T-helper 2 cell treated with Interferon-gamma antibody and Interleukin-4, amounts not matched to agents 5 μg/mL and 100 μg/mL, for 36 hours (primary cell): Measurements from ENCODE around the gene MAN2A2.
"Not testable (repeated sequence)": the region's sequence is repeated elsewhere in the genome, so short reads cannot be mapped to it uniquely, and the experiment has no call there.

Experiments used
- DNase-seq: peaks from one replicate; pipeline ENCODE4 v3.0.0; 2021; ENCODE audit warnings: low spot score
- H3K27ac Mint-ChIP-seq: one replicate; pipeline ENCODE4 v1.8.0; 2021; ENCODE audit warnings: mild to moderate bottlenecking, mixed read lengths
- H3K27me3 Mint-ChIP-seq: one replicate; pipeline ENCODE4 v1.8.0; 2021; ENCODE audit warnings: low read depth, mixed read lengths
- H3K36me3 Mint-ChIP-seq: one replicate; pipeline ENCODE4 v1.8.0; 2021; ENCODE audit warnings: low read depth, mixed read lengths
- H3K4me1 Mint-ChIP-seq: one replicate; pipeline ENCODE4 v1.8.0; 2021; ENCODE audit warnings: low read depth, mixed read lengths
- H3K4me3 Mint-ChIP-seq: one replicate; pipeline ENCODE4 v1.8.0; 2022; ENCODE audit warnings: mild to moderate bottlenecking, moderate library complexity, mixed read lengths
- H3K9me3 Mint-ChIP-seq: one replicate; pipeline ENCODE4 v1.8.0; 2021; ENCODE audit warnings: mixed read lengths

MAN2A2 gene

DNA sequence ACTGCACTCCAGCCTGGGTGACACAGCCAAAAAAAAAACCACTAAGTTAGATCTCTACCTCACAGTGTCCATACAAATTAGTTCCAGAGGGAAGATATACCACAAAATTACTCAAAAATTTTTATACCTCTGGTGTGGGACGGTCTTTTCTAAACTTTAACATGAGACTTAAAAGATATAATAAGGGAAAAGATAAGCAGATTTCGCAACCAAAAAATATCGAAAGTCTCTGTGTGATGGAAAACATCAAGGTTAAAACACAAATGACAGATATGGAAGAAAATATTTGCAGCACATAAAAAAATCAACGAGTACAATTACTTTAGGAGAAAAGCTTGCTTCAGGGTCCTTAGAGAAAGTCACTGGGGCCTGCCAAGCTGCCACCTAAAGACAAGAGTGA lies 18.8 kb downstream of the MAN2A2 start:
- Mint-ChIP-seq H3K36me3 (peaks cover 51% of the 10 kb centered on the region), H3K27me3 (no peaks in the 10 kb centered on the region), H3K4me3 (no peak overlapping the region), H3K4me1 (peaks cover 14% of the 10 kb centered on the region), H3K9me3 (no peaks in the 10 kb centered on the region), H3K27ac (peak overlapping the region; percentile 4)
- no peak for DNase-seq

- H3K9me3 Mint-ChIP-seq, H3K4me3 Mint-ChIP-seq: not testable (repeated sequence)
- H3K36me3 Mint-ChIP-seq, result peaks cover 43% of the 10 kb centered on the region
Observed at GRCh38 chr15:90922712-90923322, 19.7 kb downstream of the MAN2A2 start.

GRCh38 chr15:90924375-90924774 lies 21.3 kb downstream of the MAN2A2 start:
- DNase-seq, result no peak
- Mint-ChIP-seq H3K36me3 (peaks cover 36% of the 10 kb centered on the region), H3K27me3 (no peaks in the 10 kb centered on the region), H3K4me3 (no peak overlapping the region), H3K27ac (peak overlapping the region; percentile 55), H3K4me1 (peaks cover 21% of the 10 kb centered on the region), H3K9me3 (no peaks in the 10 kb centered on the region)

More at GRCh38 chr15:90922712-90923322, 19.7 kb downstream of the MAN2A2 start:
- not testable (repeated sequence) for H3K27ac Mint-ChIP-seq, H3K27me3 Mint-ChIP-seq
- DNase-seq, result peak; percentile 42
- peaks cover 14% of the 10 kb centered on the region for H3K4me1 Mint-ChIP-seq

DNA sequence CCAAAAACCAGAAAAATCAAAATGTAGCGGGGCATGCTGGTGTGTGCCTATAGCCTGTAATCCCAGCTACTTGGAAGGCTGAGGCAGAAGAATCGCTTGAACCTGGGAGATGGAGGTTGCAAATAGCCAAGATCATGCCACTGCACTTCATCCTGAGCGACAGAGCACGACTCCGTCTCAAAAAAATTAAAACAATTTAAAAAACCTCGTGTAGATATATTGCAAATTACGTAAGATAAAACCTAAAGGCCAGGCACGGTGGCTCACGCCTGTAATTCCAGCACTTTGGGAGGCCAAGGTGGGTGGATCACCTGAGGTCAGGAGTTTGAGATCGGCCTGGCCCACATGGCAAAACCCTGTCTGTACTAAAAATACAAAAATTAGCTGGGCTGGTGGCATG lies 23.7 kb downstream of the MAN2A2 start:
- not testable (repeated sequence) for H3K4me3 Mint-ChIP-seq, H3K27me3 Mint-ChIP-seq, DNase-seq, H3K9me3 Mint-ChIP-seq, H3K27ac Mint-ChIP-seq
- peaks cover 38% of the 10 kb centered on the region for H3K4me1 Mint-ChIP-seq
- H3K36me3 Mint-ChIP-seq, result peaks cover 17% of the 10 kb centered on the region

DNA sequence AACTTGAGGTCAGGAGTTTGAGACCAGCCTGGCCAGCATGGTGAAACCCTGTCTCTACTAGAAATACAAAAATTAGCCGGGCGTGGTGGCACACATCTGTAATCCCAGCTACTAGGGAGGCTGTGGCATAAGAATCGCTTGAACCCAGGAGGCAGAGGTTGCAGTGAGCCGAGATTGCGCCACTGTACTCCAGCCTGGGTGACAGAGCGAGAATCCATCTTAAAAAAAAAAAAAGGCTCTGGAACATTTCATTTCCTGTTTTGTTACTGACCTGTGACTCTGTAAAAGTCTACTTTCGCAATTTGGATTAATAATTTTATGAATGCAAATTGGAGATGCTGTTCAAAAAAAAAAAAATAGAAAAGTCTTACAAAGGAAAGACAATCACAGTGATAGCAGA lies 25.0 kb downstream of the MAN2A2 start:
- not testable (repeated sequence) for H3K9me3 Mint-ChIP-seq, H3K27me3 Mint-ChIP-seq, DNase-seq
- peak overlapping the region; percentile 72 for H3K4me3 Mint-ChIP-seq
- H3K36me3 Mint-ChIP-seq, result peaks cover 11% of the 10 kb centered on the region
- peaks cover 46% of the 10 kb centered on the region for H3K4me1 Mint-ChIP-seq
- peak overlapping the region; percentile 75 for H3K27ac Mint-ChIP-seq

DNA sequence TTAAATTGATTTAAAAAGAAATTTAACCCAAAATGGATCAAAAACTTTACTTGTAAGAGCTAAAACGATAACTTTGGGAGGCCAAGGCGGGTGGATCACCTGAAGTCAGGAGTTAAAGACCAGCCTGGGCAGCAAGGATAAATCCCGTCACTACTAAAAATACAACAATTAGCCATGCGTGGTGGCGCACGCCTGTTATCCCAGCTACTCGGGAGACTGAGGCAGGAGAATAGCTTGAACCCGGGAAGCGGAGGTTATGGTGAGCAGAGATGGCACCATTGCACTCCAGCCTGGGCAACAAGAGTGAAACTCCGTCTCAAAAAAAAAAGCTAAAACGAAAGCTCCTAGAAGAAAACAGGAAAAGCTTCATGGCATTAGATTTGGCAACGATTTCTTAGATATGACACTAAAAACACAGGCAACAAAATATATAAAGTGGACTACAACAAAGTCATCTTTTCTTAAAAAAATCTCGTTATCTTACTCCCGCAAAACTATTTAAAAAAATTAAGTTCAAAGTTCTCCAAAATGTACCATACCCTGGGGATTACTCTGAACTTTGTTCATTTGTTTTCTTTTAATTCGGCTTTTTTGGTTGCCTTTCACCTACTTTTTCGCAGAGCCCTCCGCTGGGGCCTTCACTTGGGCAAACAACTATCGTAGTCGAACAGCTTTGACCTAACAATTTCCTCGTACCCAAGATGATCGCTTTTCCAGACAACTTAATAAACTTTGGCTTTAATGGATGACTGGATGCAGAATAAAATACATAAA lies 26.3 kb downstream of the MAN2A2 start:
- H3K27ac Mint-ChIP-seq, result peak overlapping the region; percentile 100
- DNase-seq, result no peak
- H3K9me3 Mint-ChIP-seq, result no peaks in the 10 kb centered on the region
- peaks cover 47% of the 10 kb centered on the region for H3K4me1 Mint-ChIP-seq
- no peaks in the 10 kb centered on the region for H3K27me3 Mint-ChIP-seq
- peak overlapping the region; percentile 100 for H3K4me3 Mint-ChIP-seq
- H3K36me3 Mint-ChIP-seq, result peaks cover 9% of the 10 kb centered on the region

- no peaks in the 10 kb centered on the region for H3K9me3 Mint-ChIP-seq
- DNase-seq, result no peak
- peak overlapping the region; percentile 100 for H3K4me3 Mint-ChIP-seq
- H3K27ac Mint-ChIP-seq, result peak overlapping the region; percentile 100
- peaks cover 43% of the 10 kb centered on the region for H3K4me1 Mint-ChIP-seq
- peaks cover 8% of the 10 kb centered on the region for H3K36me3 Mint-ChIP-seq
- no peaks in the 10 kb centered on the region for H3K27me3 Mint-ChIP-seq
Observed at GRCh38 chr15:90930861-90931574, 27.9 kb downstream of the MAN2A2 start.

GRCh38 chr15:90931575-90931827 lies 28.4 kb downstream of the MAN2A2 start:
- Mint-ChIP-seq H3K4me1 (peaks cover 48% of the 10 kb centered on the region), H3K36me3 (peaks cover 12% of the 10 kb centered on the region), H3K27ac (peak overlapping the region; percentile 100), H3K9me3 (no peaks in the 10 kb centered on the region), H3K27me3 (no peaks in the 10 kb centered on the region), H3K4me3 (peak overlapping the region; percentile 100)
- no peak for DNase-seq

DNA sequence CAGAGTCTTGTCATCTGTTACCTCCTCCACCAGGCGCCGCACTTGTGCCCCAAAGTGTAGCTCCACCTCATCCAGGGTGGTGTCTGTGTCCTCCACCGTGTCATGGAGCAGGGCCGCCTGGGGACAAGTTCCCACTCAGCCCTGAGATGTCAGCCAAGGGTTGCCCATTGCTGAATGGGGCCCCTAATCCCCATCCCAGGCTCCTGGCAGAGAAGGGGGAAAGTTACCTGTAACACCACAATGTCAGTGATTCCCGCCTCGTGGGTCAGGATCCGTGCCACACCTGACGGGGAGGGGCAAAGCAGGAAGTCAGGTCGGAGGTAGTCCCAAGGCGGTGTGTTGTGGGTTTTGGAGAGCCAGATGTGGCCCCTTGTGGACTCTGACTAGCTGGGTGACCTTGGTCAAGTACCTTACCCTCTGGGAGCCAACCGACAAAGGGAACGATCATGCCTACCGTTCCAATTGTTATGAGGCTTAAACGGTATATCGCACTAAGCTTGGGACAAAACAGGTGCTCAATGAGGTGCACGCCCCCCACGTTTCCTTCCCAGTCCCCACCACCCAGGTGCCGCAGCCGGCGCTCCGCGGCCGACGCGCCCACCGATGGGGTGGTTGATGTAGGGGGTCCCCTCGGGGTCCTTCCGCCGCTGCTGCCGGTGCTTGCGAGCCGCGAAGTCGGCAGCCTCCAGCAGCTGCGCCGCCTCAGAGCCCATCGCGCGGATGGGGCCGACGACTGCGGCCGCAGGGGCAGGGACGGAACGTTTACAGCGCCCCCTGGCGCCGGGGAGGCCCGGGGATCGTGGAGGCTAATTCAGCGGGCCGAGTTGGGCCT lies 28.9 kb downstream of the MAN2A2 start, which contains the start of gene HDDC3:
TSS of gene HDDC3 (minus strand) at position 722 of the 832 bp plus-strand sequence. CDS start at position 713, 9 bp downstream.
- no peaks in the 10 kb centered on the region for H3K27me3 Mint-ChIP-seq
- H3K36me3 Mint-ChIP-seq, result peaks cover 16% of the 10 kb centered on the region
- peak within 1 kb of the TSS; percentile 100 for H3K4me3 Mint-ChIP-seq
- H3K27ac Mint-ChIP-seq, result peak within 1 kb of the TSS; percentile 100
- H3K4me1 Mint-ChIP-seq, result peaks cover 51% of the 10 kb centered on the region
- no peaks in the 10 kb centered on the region for H3K9me3 Mint-ChIP-seq
- DNase-seq, result peak; percentile 90

DNA sequence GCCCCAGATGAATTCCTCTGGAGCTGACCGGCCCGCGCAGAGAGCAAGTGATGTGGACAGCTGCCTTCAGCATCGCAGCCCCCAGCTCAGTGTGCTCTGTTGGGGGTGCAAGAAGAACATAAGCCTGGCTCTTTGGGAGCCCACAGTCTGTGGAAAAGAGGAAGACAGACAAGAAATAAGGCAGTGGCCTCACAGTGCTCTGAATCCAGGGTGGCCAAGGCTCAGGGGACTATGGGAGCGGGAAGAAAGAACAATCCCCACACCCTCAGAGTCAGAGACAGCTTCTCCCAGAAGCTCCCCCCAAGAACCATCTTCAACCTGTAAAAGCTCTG lies 29.5 kb downstream of the MAN2A2 start:
- DNase-seq, result no peak
- peak overlapping the region; percentile 100 for H3K4me3 Mint-ChIP-seq
- H3K4me1 Mint-ChIP-seq, result peaks cover 52% of the 10 kb centered on the region
- no peaks in the 10 kb centered on the region for H3K27me3 Mint-ChIP-seq
- peaks cover 17% of the 10 kb centered on the region for H3K36me3 Mint-ChIP-seq
- no peaks in the 10 kb centered on the region for H3K9me3 Mint-ChIP-seq
- peak overlapping the region; percentile 100 for H3K27ac Mint-ChIP-seq

- Mint-ChIP-seq H3K36me3 (peaks cover 18% of the 10 kb centered on the region), H3K4me1 (peaks cover 51% of the 10 kb centered on the region), H3K27me3 (no peaks in the 10 kb centered on the region), H3K4me3 (peak overlapping the region; percentile 100), H3K9me3 (no peaks in the 10 kb centered on the region), H3K27ac (peak overlapping the region; percentile 100)
- DNase-seq, result no peak
Observed at GRCh38 chr15:90933301-90933700, 30.2 kb downstream of the MAN2A2 start.

DNA sequence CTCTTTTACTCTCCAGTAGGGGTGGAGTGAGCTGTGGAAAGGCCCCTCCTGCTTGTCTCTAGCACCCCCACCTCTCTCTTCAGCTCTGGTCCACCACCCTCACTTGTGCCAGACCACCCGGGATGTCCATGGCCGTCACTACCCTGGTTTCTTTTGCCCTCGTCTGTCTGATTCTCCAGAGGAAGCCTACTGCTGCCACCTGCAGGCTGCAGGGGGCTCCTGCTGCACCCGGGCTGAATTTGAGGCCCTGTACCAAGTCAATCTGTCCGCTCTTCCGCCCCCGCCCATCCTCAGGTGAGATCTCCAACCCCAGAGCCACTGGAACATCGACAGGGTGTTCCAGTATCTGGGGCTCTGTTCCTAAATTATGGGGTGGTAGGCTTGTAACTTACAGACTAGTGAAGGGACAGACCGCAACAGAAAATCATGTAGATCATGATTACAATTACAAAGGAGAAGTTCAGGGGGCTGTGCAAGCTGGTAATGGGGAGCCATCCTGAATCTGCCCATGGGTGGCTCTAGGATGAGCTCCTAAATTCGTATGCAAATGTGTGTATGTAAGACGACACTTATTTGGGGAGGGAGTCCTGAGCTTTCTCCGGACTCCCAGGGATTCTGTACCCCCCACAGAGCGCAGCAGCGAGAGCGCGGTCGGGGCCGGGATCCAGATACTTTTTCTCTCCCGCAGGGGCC lies 31.3 kb downstream of the MAN2A2 start:
- Mint-ChIP-seq H3K4me3 (peak overlapping the region; percentile 91), H3K36me3 (peaks cover 18% of the 10 kb centered on the region), H3K9me3 (no peaks in the 10 kb centered on the region), H3K27ac (peak overlapping the region; percentile 100), H3K4me1 (peaks cover 44% of the 10 kb centered on the region), H3K27me3 (no peaks in the 10 kb centered on the region)
- DNase-seq, result peak; percentile 87
